Brain microvascular endothelial cell (primary cell): ENCODE measurements around the gene KCNMB2.

Source experiments
- DNase-seq: peaks from one replicate; pipeline ENCODE4 v3.0.0-alpha.2; 2020
- H3K27ac ChIP-seq: fragments of 250-450 bp; sonication (Bioruptor Pico); 2 replicates; pipeline ENCODE4 v1.5.1; 2020; ENCODE audit warnings: mild to moderate bottlenecking, moderate library complexity
- H3K27me3 ChIP-seq: fragments of 250-450 bp; sonication (Bioruptor Pico); replicated peaks from 2 replicates; pipeline ENCODE4 v1.5.1; 2020; ENCODE audit warnings: mild to moderate bottlenecking
- H3K36me3 ChIP-seq: fragments of 250-450 bp; sonication (Bioruptor Pico); replicated peaks from 2 replicates; pipeline ENCODE4 v1.5.1; 2020; ENCODE audit warnings: mild to moderate bottlenecking
- H3K4me3 ChIP-seq: 2 replicates; pipeline ENCODE4 v1.5.1; 2011; ENCODE audit warnings: low read depth, mild to moderate bottlenecking, control low read depth, low read length, moderate library complexity
- in situ Hi-C: cut with HindIII; loops from 2 replicates; pipeline ENCODE4 v1.10.0; 2017; ENCODE audit warnings: low sequenced_read_pairs, low pct_ligation_motif_present
- TF ChIP-seq, protein P1 (sequence below): IDR thresholded peaks from 2 replicates; pipeline ENCODE4 v1.5.1; 2011; ENCODE audit warnings: low read depth, mild to moderate bottlenecking, moderate library complexity, low read length, control low read depth, inconsistent platforms; ENCODE audit errors: missing control alignments

Gene KCNMB2

DNA sequence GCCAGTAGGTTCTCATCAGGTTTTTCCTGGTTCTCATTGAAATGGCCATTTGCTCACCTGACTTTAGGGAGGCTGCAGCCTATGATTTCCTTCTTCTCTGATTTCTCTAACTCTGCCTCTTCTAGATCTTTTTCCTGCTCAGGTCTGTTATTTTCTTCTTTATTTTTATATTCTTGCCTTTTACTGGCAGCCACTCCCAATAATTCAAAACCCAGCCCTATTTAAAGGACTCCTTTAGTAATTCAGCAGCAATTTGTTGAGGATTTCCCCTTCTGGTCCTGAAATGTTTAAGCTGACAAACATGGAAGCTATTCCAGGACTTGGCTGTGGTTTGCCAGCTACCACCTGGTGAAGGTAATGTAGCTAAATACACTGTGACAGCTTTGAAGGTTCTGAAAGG, 333.8 kb downstream of the KCNMB2 start:
- no peak overlapping the region for H3K4me3 ChIP-seq
- TF ChIP-seq, protein P1, sequence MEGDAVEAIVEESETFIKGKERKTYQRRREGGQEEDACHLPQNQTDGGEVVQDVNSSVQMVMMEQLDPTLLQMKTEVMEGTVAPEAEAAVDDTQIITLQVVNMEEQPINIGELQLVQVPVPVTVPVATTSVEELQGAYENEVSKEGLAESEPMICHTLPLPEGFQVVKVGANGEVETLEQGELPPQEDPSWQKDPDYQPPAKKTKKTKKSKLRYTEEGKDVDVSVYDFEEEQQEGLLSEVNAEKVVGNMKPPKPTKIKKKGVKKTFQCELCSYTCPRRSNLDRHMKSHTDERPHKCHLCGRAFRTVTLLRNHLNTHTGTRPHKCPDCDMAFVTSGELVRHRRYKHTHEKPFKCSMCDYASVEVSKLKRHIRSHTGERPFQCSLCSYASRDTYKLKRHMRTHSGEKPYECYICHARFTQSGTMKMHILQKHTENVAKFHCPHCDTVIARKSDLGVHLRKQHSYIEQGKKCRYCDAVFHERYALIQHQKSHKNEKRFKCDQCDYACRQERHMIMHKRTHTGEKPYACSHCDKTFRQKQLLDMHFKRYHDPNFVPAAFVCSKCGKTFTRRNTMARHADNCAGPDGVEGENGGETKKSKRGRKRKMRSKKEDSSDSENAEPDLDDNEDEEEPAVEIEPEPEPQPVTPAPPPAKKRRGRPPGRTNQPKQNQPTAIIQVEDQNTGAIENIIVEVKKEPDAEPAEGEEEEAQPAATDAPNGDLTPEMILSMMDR = no peak
- no peak overlapping the region for H3K27ac ChIP-seq
- no peak for DNase-seq
- no peaks in the 10 kb centered on the region for H3K27me3 ChIP-seq
- in situ Hi-C loops = no loop called here
- H3K36me3 ChIP-seq = no peaks in the 10 kb centered on the region

DNA sequence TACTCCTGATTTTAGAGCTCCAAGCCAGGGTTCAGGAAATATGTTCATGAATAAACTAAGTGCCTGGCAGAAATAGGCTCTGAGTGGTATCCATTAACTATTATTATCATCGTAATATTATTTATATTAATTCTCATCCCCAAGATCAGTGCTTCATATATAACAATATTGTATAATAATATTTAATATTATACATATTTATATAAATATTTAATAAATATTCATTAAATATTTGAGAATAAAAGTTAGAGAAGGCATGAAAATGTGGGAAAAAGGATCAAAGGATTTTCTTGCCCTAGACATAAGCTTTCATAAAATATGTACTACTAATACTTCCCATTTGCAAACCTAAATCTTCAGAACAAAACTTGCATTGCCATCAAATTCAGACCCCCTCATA, 338.9 kb downstream of the KCNMB2 start:
- Histone ChIP-seq H3K4me3 (no peak overlapping the region), H3K36me3 (no peaks in the 10 kb centered on the region), H3K27me3 (no peaks in the 10 kb centered on the region), H3K27ac (no peak overlapping the region)
- no peak for DNase-seq
- TF ChIP-seq, protein P1 = no peak
- in situ Hi-C loops = no loop called here

DNA sequence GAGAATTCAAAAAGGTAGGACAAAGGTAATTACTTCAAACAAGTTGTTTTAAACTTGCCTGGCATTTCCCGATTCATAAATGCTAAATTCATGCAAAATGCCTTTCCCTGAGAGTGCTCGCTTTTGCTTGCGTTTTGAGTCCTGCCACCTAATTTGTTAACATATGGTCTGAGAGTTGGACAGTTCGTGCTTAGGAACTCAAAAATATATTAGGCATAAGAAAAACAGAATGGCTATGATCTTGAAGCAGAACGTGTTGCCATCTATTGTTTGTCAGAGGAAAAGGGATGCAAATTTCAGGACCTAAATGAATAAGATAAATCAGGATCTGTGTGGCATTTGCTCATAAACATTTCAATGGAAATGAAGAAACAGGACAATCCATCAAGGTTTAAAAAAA, 339.6 kb downstream of the KCNMB2 start:
- Histone ChIP-seq H3K27me3 (no peaks in the 10 kb centered on the region), H3K27ac (no peak overlapping the region), H3K36me3 (no peaks in the 10 kb centered on the region), H3K4me3 (no peak overlapping the region)
- in situ Hi-C loops = no loop called here
- DNase-seq = no peak
- TF ChIP-seq, protein P1 = no peak

DNA sequence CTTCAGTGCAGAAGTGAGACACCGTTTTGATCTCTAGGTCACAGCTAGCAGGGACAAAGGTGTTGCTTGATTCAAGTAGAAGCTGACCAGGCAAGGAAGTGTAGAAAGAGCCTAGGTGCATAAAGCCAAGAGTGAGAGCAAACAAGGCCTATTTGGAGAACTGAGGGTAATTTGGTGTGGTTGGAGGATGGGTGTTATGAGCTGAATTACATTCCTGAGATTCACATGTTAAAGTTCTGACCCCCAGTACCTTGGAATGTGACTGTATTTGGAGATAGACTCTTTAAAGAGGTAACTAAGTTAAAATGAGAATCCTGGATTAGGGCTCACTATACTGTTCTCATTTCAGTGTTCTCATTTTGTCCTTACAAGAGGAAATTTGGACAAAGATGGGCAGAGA, 344.0 kb downstream of the KCNMB2 start:
- in situ Hi-C loops = no loop called here
- DNase-seq = no peak
- Histone ChIP-seq H3K27ac (no peak overlapping the region), H3K27me3 (no peaks in the 10 kb centered on the region), H3K4me3 (no peak overlapping the region), H3K36me3 (no peaks in the 10 kb centered on the region)
- TF ChIP-seq, protein P1 = no peak
